GM19025 (cell line): ENCODE measurements around the gene JMJD8.

Source experiments
- ATAC-seq: cut with Tn5 transposase; IDR thresholded peaks from one replicate; pipeline ENCODE4 v1.9.1; 2021; ENCODE audit warnings: mild to moderate bottlenecking, low read depth, moderate library complexity; ENCODE audit not compliant: unreplicated experiment

The JMJD8 gene

DNA sequence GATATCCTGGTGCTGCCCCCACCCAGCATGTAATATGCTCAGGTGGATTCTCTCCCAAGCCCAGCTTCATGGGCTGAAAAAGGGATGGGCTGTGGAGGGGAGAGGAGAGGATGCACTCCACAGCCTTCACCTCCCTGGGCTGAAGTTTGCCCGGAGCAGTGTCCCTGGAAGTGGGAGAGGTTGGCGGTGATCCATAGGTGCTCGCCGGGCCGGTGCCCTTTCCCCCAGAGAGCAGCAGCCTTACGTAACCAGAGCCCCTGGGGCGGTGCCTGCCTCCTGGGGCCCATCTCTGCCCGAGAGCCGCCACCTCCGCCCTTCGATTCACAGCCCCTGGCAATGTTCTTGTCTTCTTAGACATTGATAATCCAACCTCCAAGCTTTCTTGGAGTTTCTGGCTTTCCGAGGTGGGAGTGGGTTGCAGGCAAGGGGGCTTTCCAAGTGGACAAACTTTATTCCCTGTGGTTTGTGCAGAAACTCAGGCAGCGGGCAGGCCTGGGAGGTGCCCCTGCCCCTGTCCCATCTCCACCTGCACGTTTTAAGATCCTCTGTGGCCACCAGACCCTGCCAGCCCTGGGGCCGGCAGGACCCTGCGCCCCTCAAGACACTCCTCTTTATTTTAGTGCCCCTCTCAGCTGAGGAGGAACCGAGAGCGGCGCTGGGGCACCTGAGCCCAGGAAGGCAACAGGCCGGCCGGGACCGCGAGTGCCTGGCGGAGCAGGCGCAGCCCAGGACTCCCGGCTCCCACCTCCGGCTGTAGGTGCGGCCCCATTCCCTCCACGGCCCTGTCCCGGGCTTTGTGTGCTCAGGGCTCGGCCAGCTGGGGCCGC, 38.1 kb downstream of the JMJD8 start:
- ATAC-seq: no peak

DNA sequence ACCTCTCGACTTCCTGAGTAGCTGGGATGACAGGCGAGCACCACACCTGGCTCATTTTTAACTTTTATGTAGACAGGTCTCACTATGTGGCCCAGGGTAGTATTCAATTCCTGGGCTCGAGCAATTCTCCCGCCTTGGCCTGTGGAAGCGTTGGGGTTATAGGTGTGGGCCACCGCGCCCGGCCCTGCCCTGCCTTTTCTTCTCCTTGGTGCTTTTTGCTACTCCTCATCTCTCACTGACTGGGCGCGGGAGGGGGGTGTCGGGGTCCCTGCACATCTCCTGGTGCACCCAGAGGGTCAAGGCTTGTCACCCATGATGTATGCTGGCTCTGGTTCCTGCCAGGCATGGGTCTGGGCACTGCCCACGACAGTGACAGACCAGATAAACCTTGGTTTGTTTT, 39.6 kb downstream of the JMJD8 start:
- no peak for ATAC-seq

DNA sequence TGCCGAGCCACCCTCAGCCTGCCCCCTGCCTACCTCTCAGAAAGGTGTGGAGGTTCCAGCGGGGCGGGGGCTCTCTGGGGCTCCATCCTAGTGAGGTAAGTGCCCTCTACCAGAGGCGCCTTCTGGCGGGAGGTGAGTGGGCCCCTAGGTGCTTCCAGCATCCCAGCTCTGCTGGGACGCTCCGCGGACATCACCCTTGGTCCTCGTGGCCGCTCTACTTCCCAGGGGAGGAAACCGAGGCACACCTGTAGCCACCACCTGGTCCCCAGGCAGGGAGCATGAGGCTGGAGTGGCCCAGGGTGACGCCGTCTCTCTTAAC, 41.1 kb downstream of the JMJD8 start:
- no peak for ATAC-seq

GRCh38 chr16:642189-643049, 41.7 kb downstream of the JMJD8 start:
- ATAC-seq: peak; percentile 44

- peak; percentile 43 for ATAC-seq
Observed at GRCh38 chr16:641326-642188, 42.6 kb downstream of the JMJD8 start, which contains the start of gene MCRIP2. Gene MCRIP2 (plus strand): TSS chr16:641828. CDS start chr16:641992, 164 bp downstream.

- ATAC-seq: no peak
Observed at GRCh38 chr16:640614-641013, 43.5 kb downstream of the JMJD8 start.

GRCh38 chr16:638836-639235, 45.3 kb downstream of the JMJD8 start:
- no peak for ATAC-seq

DNA sequence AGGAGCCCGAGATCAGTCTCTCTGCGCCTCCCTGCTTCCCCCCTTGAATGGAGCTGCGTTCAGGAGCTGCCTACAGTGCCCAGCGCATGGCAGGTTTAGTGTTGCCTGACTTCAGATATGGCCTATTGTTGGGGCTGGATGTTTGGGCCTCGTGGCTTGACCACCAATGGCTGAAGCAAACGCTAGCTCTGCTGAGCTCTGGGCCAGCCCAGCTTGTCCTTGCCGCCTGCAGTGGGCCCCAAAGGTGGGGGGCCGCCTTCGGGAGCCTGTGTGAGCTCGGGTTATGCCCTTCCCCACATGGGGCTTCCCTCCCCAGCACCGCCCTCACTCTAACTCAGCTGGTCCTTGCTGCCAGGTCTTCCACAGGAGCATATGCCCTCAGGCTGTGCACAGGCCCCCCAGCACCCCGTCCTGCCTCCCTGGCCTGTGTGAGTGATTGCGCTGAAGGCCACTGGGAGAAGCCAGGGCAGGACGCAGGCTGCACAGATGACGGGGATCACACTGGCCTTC, 46.0 kb downstream of the JMJD8 start:
- ATAC-seq: no peak

DNA sequence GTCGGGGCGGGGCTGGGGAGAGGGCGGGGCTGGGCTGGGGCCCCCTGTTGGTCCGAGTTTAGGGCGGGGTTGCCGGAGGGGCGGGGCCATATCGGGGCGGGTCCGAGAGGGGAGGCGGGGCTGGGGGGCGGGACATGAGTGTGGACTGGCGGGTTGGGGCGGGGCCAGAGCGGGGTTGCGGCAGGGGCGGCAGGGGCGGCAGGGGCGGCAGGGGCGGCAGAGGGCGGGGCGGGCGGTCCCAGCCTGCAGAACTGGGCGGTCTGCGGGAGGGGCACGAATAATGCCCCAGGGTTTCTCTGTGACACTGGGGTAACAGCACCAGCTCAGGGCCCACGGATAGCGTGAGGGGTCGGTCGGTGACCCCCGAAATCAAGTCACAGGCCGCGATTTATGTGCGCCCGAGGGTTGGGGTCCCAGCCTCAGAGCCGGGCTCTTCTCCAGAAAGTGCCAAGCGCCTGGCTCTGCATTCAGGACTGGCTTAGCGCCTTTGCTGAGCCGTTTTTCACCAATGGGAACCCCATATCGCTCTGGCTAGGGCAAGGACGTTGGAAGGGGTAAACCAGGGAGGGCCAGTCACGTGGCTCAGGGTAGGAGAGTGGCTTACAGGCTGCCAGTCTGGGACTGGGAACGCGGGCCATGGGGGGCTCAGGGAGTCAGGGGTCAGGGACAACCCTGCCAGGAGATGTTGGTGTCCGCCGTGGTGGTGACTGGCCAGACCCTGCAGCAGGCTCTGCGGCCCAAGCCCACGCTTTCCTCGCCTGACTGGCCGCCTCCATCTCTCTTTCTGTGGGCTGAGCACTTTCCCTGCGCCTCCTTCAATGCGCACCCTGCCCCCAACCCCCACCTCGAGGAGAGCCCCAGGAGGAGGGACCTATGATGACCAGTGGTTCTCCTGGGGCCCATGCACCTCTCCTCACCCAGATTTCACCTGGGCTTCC, 46.8 kb downstream of the JMJD8 start:
- no peak for ATAC-seq

- ATAC-seq: peak; percentile 72
Observed at GRCh38 chr16:636206-637080, 47.7 kb downstream of the JMJD8 start, which contains the start of gene METTL26. Gene METTL26 (minus strand): TSS chr16:636305. CDS start chr16:636290, 15 bp downstream.

GRCh38 chr16:635573-636205, 48.4 kb downstream of the JMJD8 start:
- ATAC-seq: no peak

GRCh38 chr16:634996-635395, 49.1 kb downstream of the JMJD8 start:
- no peak for ATAC-seq

DNA sequence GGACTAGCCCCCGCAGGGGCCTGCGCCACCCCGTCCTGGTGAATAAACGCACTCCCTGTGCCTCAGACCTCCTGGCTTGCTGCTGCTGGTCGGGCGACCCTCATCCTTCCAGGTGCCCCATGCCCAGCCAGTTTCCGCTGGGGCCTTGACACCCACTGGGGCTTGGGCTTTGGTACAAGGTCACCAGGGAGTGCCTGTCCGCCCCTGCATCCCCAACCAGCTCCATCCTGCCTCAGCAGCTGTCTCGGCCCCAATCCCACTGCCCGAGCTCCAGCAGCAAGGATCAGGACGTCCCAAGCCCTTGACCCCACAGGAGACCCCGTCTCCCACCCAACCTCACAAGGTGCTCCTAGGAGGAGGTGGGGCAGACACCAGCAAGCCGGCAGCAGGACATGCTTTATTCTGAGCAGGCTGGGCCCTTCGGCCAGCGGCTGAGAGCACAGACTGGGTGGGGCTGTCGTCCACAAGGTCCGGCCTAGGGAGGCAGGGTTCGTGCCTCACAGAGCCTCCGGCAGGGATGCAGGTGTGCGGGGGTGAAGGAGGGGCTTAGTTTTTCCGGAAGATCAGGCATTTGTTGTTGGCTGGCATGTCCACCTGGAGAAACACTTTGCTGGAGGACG, 50.0 kb downstream of the JMJD8 start:
- ATAC-seq: no peak

GRCh38 chr16:633336-634050, 50.6 kb downstream of the JMJD8 start:
- ATAC-seq: no peak

GRCh38 chr16:632486-633335, 51.4 kb downstream of the JMJD8 start:
- ATAC-seq: no peak

DNA sequence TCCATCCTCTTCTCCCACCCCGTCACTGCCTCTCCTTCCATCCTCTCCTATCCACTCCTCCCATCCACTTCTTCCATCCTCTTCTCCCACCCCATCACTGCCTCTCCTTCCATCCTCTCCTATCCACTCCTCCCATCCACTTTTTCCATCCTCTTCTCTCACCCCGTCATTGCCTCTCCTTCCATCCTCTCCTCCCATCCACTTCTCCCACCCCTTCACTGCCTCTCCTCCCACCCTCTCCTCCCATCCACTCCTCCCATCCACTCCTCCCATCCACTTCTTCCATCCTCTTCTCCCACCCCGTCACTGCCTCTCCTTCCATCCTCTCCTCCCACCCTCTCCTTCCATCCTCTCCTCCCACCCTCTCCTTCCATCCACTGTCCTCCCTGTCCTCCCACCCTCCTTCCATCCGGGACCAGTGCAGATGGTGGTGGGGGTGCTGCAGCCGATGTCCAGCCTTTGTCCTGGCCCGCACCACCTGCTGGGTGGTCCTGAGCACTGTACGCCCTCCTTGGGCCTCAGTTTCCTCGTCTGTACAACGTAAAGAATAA, 52.3 kb downstream of the JMJD8 start:
- no peak for ATAC-seq
